Thoracic aorta (tissue), 2 donors: ENCODE results near the gene ADGRL2. TPM values are rescaled to one million over a fixed set of nuclear protein-coding genes. Genes with fewer than 3 reads are reported as not detected.

Source experiments
- ATAC-seq: fragments of 150-250 bp; one replicate; pipeline ENCODE4 v1.8.0; 2017; ENCODE audit warnings: low read depth; ENCODE audit not compliant: insufficient number of reproducible peaks, low FRiP score
- DNase-seq: peaks from one replicate; pipeline ENCODE4 v3.0.0-alpha.2; 2020; ENCODE audit warnings: low spot score
- H3K27ac ChIP-seq, 2 donors: fragments of 200-600 bp; sonication (generic); 1 replicate in 1 of 2; 2 replicates in 1 of 2; pipeline ENCODE4 v1.5.1; 2016; ENCODE audit warnings: mild to moderate bottlenecking in 2 of 2, moderate library complexity in 2 of 2
- H3K27me3 ChIP-seq: fragments of 200-600 bp; sonication (generic); replicated peaks from 2 replicates; pipeline ENCODE4 v1.6.0; 2016; ENCODE audit warnings: mild to moderate bottlenecking; ENCODE audit not compliant: insufficient read depth
- H3K36me3 ChIP-seq: fragments of 200-600 bp; sonication (generic); one replicate; pipeline ENCODE4 v1.5.1; 2016
- H3K4me1 ChIP-seq, 2 donors: fragments of 200-600 bp; sonication (generic); 1 replicate in 1 of 2; 2 replicates in 1 of 2; pipeline versions ENCODE4 v1.5.1 to v1.6.0; 2016; ENCODE audit warnings: low read depth in 2 of 2, mild to moderate bottlenecking in 1 of 2; ENCODE audit not compliant: control insufficient read depth in 1 of 2
- H3K4me3 ChIP-seq: fragments of 200-600 bp; sonication (generic); 2 replicates; pipeline ENCODE4 v1.5.1; 2016; ENCODE audit warnings: mild to moderate bottlenecking
- H3K9me3 ChIP-seq: fragments of 200-600 bp; sonication (generic); 2 replicates; pipeline ENCODE4 v1.5.1; 2016
- CTCF ChIP-seq: fragments of 200-600 bp; sonication (generic); IDR thresholded peaks from one replicate; pipeline ENCODE4 v1.5.1; 2019; ENCODE audit warnings: antibody characterized with exemption
- total RNA-seq, 2 donors: library from RNA; depleted of rRNA; stranded (reverse); fragments of >200 nt; gene quantifications; one replicate each; pipeline versions ENCODE4 v1.1.0 to v1.2.3, GENCODE V29; 2016

The ADGRL2 gene
- total RNA-seq, 2 donors from 2014 or later, result 53.3 to 67.2 TPM

GRCh38 chr1:81889166-81889565, 88.4 kb downstream of the ADGRL2 start:
- no peak for TF ChIP-seq CTCF
- H3K36me3 ChIP-seq, result no peaks in the 10 kb centered on the region
- H3K27ac ChIP-seq, result no peak overlapping the region
- no peak for ATAC-seq
- peaks cover 19 to 29% of the 10 kb centered on the region in 2 donors for H3K4me1 ChIP-seq
- H3K27me3 ChIP-seq, result no peaks in the 10 kb centered on the region
- H3K4me3 ChIP-seq, result no peak overlapping the region
- H3K9me3 ChIP-seq, result no peaks in the 10 kb centered on the region
- DNase-seq, result no peak

- no peaks in the 10 kb centered on the region for H3K9me3 ChIP-seq
- TF ChIP-seq CTCF, result no peak
- peaks cover 27 to 38% of the 10 kb centered on the region in 2 donors for H3K4me1 ChIP-seq
- no peak overlapping the region for H3K27ac ChIP-seq
- DNase-seq (no peak), ATAC-seq (no peak)
- H3K4me3 ChIP-seq, result no peak overlapping the region
- no peaks in the 10 kb centered on the region for H3K36me3 ChIP-seq
- H3K27me3 ChIP-seq, result no peaks in the 10 kb centered on the region
Observed at GRCh38 chr1:81894867-81895266, 94.1 kb downstream of the ADGRL2 start.

- DNase-seq, result no peak
- Histone ChIP-seq H3K9me3 (no peaks in the 10 kb centered on the region), H3K4me1 (peaks cover 14 to 27% of the 10 kb centered on the region in 2 donors), H3K4me3 (no peak overlapping the region), H3K36me3 (no peaks in the 10 kb centered on the region), H3K27ac (no peak overlapping the region), H3K27me3 (no peaks in the 10 kb centered on the region)
- ATAC-seq, result no peak
- no peak for TF ChIP-seq CTCF
Observed at GRCh38 chr1:81899214-81899821, 98.6 kb downstream of the ADGRL2 start.

DNA sequence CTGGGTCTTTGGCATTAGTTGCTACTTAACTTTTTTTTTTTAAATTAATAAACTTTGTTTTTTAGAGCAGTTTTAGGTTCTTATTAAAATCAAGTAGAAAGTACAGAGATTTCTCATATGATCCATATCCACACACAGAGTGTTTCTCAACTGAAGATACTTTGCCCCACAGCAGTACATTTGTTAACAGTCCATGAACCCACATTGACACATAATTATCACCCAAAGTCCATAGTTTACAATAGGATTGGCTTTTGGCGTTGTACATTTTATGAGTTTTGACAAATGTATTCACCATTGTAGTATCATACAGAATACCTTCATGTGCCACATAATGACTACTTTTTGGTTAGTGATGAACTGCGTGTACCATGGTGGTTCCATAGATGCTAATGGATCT, 106.8 kb downstream of the ADGRL2 start:
- no peak for ATAC-seq
- TF ChIP-seq CTCF, result no peak

GRCh38 chr1:81912383-81912782, 111.6 kb downstream of the ADGRL2 start:
- Histone ChIP-seq H3K36me3 (no peaks in the 10 kb centered on the region), H3K27me3 (no peaks in the 10 kb centered on the region), H3K9me3 (no peaks in the 10 kb centered on the region), H3K27ac (no peak overlapping the region), H3K4me3 (no peak overlapping the region), H3K4me1 (peaks cover 0 to 3% of the 10 kb centered on the region in 2 donors)
- DNase-seq (no peak), ATAC-seq (no peak)
- TF ChIP-seq CTCF, result no peak

More for the DNA sequence above, 106.8 kb downstream of the ADGRL2 start:
- Histone ChIP-seq H3K4me3 (no peak overlapping the region), H3K27me3 (no peaks in the 10 kb centered on the region), H3K9me3 (no peaks in the 10 kb centered on the region), H3K36me3 (no peaks in the 10 kb centered on the region), H3K27ac (no peak overlapping the region), H3K4me1 (peaks cover 0 to 4% of the 10 kb centered on the region in 2 donors)
- DNase-seq, result no peak
